IPS-18c (cell line): ENCODE results near the gene ACTN1.
"Not testable (repeated sequence)": the region's sequence is repeated elsewhere in the genome, so short reads cannot be mapped to it uniquely, and the experiment has no call there.

Experiments used
- H3K4me3 ChIP-seq: 2 replicates; pipeline ENCODE4 v1.7.0; 2013; ENCODE audit warnings: low read depth, mild to moderate bottlenecking, low read length, moderate library complexity; ENCODE audit not compliant: insufficient read depth
- H3K9me3 ChIP-seq: one replicate; pipeline ENCODE4 v1.6.1; 2013; ENCODE audit warnings: mild to moderate bottlenecking, low read length, moderate library complexity; ENCODE audit not compliant: control insufficient read depth, insufficient read depth

The ACTN1 gene

GRCh38 chr14:68877993-68878575 lies 101.0 kb downstream of the ACTN1 start:
- no peaks in the 10 kb centered on the region for H3K9me3 ChIP-seq
- H3K4me3 ChIP-seq: no peak overlapping the region

- Histone ChIP-seq H3K9me3 (no peaks in the 10 kb centered on the region), H3K4me3 (no peak overlapping the region)
These were observed 102.1 kb downstream of the ACTN1 start for GRCh38 chr14:68876976-68877375.

- no peaks in the 10 kb centered on the region for H3K9me3 ChIP-seq
- no peak overlapping the region for H3K4me3 ChIP-seq
These were observed 104.4 kb downstream of the ACTN1 start for GRCh38 chr14:68874746-68875155.

DNA sequence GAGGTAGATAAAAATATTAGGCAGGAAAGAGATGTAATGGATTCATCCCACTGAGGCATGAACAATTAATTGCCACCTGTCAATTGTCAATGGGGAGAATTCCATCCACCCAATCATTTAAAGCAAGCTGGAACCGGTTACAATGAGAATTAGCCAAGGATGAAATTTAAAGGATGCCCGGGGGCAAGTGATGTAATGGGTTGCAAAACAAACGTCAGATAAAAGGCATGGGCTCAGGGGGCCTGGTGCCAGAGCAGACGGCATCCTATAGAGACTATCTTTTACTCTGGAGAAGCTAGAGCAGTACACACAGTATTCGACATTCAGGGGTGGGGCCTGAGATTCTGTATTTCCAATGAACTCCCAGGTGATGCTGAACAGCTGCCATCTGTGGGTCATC lies 105.7 kb downstream of the ACTN1 start:
- H3K9me3 ChIP-seq: no peaks in the 10 kb centered on the region

GRCh38 chr14:68871392-68871791 lies 107.7 kb downstream of the ACTN1 start:
- H3K9me3 ChIP-seq: no peaks in the 10 kb centered on the region
- no peak overlapping the region for H3K4me3 ChIP-seq

More for the DNA sequence above, 105.7 kb downstream of the ACTN1 start:
- no peak overlapping the region for H3K4me3 ChIP-seq

GRCh38 chr14:68866991-68867533 lies 112.0 kb downstream of the ACTN1 start:
- Histone ChIP-seq H3K9me3 (peaks cover 3% of the 10 kb centered on the region), H3K4me3 (no peak overlapping the region)

DNA sequence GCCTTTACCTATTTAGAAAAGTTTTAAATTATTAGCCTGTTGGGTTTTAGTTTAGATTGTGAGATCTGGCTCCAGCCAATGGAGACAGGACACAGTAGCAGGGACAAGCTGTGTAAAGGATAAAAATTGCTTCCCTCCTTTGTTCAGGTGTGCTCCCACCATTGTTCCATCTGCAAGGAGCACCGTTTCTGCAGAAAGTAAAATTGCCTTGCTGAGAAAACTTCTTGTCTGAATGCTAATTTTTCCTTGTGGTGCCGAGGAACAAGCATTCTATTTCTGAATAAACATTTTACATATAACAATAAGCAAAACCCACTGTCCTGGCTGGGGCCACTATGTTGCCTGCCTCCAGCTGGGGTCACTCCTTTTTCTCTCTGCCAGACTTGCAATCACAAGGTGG lies 113.6 kb downstream of the ACTN1 start:
- Histone ChIP-seq H3K9me3 (peaks cover 3% of the 10 kb centered on the region), H3K4me3 (no peak overlapping the region)

- no peak overlapping the region for H3K4me3 ChIP-seq
These were observed 114.7 kb downstream of the ACTN1 start for GRCh38 chr14:68864361-68864750.

GRCh38 chr14:68863610-68864360 lies 115.3 kb downstream of the ACTN1 start:
- peaks cover 3% of the 10 kb centered on the region for H3K9me3 ChIP-seq
- H3K4me3 ChIP-seq: no peak overlapping the region

More at GRCh38 chr14:68864361-68864750, 114.7 kb downstream of the ACTN1 start:
- H3K9me3 ChIP-seq: peaks cover 3% of the 10 kb centered on the region

- Histone ChIP-seq H3K4me3 (no peak overlapping the region), H3K9me3 (peaks cover 3% of the 10 kb centered on the region)
These were observed 116.0 kb downstream of the ACTN1 start for GRCh38 chr14:68862954-68863594.

DNA sequence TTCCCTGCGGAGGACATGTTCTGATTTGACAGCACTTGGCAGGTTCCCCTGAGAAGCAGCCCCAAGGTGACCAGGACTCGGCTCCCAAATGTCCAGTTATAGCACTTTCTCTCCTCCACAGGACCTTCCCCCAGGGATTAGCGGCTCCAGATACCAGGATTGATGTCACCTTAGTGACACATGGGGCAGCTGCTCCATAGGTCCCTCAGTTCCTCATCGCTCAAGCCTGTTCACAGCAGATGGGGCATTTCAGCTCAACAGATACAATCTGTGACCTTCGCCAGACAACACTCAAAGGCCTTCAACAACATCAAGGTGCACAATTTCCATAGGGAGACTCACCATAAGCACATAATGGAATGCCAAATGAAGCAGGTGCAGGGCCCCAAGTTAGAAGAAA lies 118.3 kb downstream of the ACTN1 start:
- Histone ChIP-seq H3K9me3 (peaks cover 3% of the 10 kb centered on the region), H3K4me3 (no peak overlapping the region)

DNA sequence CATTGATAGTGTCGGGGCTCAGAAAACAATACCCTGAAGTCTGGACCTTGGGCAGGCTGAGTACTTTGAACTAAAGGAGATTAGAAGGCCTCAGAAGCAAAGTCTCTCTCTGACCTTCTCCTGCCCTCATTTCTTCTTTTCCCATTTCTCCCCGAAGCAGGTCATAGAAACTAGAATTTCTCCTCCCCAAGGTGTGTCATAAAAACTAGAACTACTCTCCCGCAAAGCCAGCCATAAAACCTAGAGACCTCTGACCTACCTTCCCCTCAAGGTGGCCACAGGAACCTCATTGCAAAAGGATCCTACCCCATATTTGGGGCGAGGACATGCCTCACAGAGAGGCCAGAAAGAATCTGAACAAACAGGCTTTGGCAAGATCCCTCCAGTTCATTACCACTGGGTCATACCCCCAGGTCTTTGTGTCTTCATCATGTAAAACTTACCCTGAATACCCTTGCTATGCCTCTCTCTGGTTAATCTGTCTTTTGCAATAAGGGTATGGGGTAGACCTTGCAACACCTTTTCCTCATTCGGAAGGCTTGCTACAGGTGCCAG lies 121.5 kb downstream of the ACTN1 start:
- H3K4me3 ChIP-seq: no peak overlapping the region
- H3K9me3 ChIP-seq: no peaks in the 10 kb centered on the region

DNA sequence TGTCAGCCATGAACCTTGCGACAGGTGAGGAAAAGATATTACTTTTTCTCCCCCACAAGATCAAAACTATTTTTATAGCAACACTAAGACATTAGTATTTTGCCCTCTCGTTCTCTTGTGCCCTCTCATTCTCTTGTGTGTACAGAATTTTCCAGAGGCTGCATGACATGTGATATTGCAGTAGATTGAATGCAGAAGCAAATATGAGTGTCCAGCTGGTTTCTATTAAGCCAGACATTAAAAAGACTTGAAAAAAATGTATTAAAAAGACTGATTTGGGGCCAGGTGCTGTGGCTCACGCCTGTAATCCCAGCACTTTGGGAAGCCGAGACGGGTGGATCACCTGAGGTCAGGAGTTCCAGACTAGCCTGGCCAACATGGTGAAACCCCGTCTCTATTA lies 122.5 kb downstream of the ACTN1 start:
- no peak overlapping the region for H3K4me3 ChIP-seq
- H3K9me3 ChIP-seq: no peaks in the 10 kb centered on the region

DNA sequence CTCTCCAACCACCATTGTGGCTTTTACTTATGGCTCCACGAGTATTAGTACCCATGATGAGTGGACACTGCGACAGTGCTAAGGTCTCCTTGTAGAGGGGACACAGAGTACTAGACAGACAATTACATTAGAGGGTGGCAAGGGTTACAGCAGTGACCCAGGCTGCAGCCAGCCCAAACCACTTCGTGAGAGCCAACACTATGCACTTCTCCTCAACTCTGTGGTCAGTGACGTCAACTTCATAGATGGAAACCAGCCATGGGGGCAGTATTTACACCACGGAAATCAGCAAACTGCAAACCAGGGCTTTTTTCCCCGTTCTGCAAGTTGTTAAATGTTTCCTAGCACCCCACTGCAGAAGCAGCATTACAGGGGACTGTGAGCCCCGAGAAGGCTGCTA lies 124.7 kb downstream of the ACTN1 start:
- Histone ChIP-seq H3K9me3 (peaks cover 2% of the 10 kb centered on the region), H3K4me3 (no peak overlapping the region)

DNA sequence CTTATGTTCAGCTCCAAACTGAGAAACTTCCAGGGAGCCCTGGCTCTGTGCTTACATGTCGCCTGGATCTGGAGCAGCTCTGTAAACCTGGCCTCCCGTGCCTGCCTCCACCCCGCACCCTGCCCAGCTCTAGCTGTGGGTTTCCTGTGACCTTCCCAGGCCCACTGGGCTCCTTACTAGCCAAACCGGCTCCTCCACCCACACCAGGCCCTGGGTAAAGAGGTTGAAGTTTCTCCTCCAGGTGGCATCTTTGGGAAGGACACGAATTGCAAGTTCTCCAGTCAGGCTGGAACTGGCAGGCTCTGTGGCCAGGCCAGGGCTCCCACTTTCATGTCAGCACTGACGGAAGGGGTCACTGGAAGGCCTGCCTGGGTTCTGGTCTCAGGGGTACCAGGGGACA lies 125.4 kb downstream of the ACTN1 start:
- Histone ChIP-seq H3K4me3 (no peak overlapping the region), H3K9me3 (peaks cover 2% of the 10 kb centered on the region)

- H3K4me3 ChIP-seq, H3K9me3 ChIP-seq: not testable (repeated sequence)
These were observed 126.6 kb downstream of the ACTN1 start for GRCh38 chr14:68852493-68852892.

DNA sequence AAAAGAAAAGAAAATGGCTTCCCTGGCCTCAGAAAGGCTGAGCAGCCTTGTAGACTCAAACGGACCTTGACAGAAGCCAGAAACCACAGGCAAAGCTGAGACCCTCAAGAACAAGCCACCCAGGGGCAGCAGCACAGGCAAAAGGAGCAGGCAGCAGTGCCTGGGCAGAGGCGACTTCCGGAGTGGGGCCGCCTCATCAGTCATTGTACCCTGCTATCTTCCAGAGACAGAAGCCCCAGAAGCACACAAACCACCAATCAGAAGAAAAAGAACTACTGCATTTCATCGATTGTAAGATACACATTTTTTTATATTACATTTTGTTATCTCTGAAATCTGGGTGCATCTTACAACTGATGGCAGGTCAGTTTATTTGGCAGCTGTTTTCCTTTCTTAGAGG lies 128.0 kb downstream of the ACTN1 start:
- no peak overlapping the region for H3K4me3 ChIP-seq
- H3K9me3 ChIP-seq: peaks cover 2% of the 10 kb centered on the region

DNA sequence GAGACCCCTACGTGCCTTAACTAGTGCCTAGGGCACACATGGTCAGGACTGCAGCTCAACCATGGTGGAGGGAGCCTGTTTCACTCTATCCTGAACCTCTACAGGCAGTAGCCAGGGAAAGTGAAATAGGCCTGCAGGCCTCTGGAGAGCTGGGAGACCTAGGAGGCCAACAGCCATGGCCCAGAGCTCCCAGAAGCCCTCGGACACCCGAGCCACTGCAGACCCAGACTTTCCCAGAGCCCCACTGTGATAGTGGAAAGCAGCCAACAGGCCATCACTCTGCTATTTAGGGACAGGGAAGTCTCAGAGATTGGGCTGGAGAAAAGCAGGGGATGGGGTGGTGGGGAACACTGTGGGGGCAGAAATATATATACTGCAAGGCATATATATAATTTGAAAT lies 129.7 kb downstream of the ACTN1 start:
- peaks cover 2% of the 10 kb centered on the region for H3K9me3 ChIP-seq
- H3K4me3 ChIP-seq: no peak overlapping the region
